Stimulated activated CD8-positive, alpha-beta memory T cell treated with anti-CD3 and anti-CD28 coated beads, Interleukin-12 subunit alpha, Interleukin-12 subunit beta, amount 100 ng/mL, for 24 hours (primary cell): ENCODE data around the gene RPS26.
"Not testable (repeated sequence)": the region's sequence is repeated elsewhere in the genome, so short reads cannot be mapped to it uniquely, and the experiment has no call there.

Experiments
- DNase-seq: peaks from one replicate; pipeline ENCODE4 v3.0.0-alpha.2; 2020; ENCODE audit errors: extremely low read depth

Gene RPS26

DNA sequence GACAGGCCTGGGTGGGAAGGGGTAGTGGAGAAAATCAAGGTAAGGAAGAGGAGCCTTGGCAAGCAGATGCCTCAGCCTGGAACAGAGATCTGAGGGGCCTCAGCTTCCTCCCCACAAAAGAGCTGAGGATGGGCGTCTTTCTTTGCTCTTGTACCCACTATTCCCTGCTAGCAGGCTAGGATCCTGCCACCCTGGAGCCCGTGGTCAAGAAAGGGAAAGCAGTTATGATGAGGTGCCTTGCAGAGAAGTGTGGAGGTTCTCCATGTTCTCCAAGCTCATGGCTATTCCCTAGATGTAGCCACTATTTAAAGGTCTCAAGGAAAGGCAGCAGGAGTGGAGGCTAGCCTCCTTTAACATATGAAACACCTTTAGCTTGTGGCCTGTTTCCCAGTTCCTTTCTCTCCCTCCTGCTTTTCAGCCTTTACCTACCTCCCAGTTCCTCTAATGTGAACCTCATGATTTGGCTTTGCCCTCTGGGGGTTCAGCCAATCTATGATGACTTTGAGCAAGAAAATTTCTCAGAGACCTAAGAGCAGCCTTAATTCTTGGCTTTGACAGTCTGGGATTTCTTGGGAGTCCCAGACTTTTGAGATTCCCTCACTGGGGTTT, 19.7 kb upstream of the RPS26 start:
- DNase-seq: no peak

DNA sequence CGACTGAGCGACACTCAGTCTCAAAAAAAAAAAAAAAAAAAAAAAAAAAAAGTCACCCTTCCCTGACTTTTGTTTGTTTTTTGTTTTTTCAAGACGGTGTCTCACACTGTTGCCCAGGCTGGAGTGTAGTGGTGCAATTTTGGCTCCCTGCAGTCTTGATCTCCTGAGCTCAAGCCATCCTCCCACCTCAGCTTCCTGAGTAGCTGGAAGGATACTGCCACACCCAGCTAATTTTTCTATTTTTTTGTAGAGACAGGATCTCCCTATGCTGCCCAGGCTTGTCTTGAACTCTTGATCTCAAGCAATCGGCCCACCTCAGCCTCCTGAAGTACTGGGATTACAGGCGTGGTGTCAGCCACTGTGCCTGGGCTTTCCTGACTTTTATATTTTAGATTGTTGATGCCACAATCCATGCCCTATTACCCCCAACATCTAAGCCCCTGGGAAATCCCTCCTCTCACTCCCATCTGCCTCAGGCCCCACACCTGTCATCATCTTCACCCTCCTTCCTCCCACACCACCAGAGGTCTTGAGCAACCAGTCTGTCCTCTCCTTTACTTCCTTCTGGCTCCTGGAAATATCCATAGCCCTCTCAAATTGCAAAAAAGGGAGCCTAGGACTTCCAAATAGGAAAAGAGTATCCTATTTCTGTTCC, 13.1 kb upstream of the RPS26 start:
- DNase-seq: no peak

DNA sequence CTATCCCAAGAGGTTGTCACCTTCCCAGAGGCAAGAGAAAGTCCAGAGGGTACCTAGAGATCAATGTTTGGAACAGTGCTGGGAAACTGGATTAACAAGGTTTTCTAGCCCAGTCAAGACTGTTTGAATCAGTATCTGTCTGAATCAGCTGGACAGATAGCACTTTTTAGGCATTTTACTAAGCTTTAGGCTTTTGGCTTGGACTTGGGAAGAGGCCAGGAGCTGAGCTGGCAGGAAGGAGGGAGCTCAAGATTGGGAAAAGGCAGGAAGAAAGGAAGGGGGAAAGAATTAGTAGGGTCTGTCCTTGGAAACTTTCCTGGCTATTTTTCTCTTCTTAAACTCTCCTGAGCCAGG, 12.6 kb upstream of the RPS26 start:
- no peak for DNase-seq

DNA sequence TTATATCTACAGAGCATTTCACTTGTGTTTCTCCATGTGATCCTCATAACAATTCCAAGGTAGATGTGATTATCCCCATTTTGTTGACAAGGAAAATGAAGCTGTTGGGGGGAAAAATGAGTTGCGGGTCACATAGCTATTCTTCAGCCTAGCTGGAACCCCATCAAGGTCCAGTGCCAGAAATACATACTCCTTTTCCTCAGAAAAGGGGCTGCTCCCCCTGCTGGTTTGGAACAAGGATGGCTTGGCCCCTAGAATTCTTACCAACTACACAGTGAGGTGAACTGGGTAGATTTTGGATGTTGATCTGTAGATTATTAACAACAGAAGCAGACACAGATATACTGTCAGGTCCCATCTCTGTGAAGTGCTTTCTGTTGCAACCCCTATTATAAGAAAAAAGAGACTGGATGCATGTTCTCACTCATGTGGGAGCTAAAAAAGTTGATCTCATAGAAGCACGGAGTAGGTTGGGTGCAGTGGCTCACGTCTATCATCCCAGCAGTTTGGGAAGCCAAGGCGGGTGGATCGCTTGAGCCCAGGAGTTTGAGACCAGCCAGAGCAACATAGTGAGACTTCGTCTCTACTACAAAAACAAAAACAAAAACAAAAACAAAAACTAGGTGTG, 11.9 kb upstream of the RPS26 start:
- DNase-seq: no peak

DNA sequence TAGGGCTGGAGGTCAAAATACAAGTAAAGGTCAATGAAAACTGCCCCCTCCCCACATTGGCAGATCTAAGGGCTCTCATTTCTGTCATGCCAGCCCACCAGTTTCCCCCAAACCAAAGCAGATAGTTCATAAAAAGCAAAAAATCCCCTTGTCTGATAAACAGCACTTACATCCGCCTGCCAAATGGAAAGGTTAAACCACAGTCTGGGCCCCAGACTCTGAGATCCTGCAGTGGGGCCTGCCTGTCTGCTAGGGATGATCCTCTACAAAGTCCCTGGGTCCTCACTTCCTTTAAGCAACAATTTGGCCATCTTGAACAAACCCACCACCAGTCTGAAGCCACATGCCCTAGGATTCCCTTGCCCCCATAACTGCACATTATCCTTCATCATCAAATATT, 9.7 kb upstream of the RPS26 start:
- DNase-seq: no peak

DNA sequence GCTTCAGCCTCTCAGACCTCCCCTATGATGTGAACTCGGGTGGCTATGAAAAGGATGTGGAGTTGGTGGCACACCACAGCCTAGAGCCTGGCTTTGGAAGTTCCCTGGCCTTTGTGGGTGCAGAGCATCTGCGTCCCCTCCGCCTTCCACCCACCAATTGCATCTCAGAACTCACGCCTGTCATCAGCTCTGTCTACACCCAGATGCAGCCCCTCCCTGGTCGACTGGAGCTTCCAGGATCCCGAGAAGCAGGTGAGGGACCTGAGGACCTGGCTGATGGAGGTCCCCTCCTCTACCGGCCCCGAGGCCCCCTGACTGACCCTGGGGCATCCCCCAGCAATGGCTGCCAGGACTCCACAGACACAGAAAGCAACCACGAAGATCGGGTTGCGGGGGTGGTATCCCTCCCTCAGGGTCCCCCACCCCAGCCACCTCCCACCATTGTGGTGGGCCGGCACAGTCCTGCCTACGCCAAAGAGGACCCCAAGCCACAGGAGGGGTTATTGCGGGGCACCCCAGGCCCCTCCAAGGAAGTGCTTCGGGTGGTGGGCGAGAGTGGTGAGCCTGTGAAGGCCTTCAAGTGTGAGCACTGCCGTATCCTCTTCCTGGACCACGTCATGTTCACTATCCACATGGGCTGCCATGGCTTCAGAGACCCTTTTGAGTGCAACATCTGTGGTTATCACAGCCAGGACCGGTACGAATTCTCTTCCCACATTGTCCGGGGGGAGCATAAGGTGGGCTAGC, 7.0 kb upstream of the RPS26 start:
- DNase-seq: peak; percentile 19

DNA sequence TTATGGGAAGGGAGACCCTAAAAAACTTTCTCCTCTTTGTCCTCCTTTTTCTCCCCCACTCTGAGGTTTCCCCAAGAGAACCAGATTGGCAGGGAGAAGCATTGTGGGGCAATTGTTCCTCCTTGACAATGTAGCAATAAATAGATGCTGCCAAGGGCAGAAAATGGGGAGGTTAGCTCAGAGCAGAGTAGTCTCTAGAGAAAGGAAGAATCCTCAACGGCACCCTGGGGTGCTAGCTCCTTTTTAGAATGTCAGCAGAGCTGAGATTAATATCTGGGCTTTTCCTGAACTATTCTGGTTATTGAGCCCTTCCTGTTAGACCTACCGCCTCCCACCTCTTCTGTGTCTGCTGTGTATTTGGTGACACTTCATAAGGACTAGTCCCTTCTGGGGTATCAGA, 4.6 kb upstream of the RPS26 start:
- no peak for DNase-seq

DNA sequence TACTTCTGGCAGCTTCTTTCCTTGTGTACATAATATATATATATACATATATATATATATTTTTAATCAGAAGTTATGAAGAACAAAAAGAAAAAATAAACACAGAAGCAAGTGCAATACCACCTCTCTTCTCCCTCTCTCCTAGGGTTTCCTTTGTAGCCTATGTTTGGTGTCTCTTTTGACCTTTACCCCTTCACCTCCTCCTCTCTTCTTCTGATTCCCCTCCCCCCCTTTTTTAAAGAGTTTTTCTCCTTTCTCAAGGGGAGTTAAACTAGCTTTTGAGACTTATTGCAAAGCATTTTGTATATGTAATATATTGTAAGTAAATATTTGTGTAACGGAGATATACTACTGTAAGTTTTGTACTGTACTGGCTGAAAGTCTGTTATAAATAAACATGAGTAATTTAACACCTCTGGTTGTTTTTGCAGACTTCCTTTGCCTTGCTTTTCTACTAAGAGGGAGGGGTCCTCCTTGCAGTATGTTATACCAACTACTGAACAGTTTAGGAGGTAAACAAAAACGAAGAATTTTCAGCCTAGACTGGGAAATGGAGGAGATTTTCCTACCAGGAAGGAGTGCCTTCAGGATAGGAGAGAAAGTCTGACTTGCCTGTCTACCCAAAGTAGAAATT, 3.6 kb upstream of the RPS26 start:
- no peak for DNase-seq

DNA sequence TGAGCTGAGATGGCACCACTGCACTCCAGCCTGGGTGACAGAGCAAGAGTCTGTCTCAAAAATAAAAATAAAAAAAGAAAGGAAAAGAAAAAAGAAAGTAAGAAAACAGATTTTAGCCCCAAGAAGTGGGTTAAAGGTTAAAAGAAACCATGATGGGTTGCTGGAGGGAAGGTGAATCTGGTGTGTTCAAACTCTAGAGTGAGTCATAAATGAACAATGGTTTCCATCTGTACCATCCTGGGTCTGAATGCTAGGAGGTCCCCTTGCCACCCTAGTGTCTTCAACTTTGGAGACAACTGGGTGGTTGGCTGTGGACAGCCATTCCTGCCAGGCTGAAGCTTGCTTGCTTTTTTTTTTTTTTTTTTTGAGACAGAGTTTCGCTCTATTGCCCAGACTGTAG, 1.6 kb upstream of the RPS26 start:
- DNase-seq: no peak

DNA sequence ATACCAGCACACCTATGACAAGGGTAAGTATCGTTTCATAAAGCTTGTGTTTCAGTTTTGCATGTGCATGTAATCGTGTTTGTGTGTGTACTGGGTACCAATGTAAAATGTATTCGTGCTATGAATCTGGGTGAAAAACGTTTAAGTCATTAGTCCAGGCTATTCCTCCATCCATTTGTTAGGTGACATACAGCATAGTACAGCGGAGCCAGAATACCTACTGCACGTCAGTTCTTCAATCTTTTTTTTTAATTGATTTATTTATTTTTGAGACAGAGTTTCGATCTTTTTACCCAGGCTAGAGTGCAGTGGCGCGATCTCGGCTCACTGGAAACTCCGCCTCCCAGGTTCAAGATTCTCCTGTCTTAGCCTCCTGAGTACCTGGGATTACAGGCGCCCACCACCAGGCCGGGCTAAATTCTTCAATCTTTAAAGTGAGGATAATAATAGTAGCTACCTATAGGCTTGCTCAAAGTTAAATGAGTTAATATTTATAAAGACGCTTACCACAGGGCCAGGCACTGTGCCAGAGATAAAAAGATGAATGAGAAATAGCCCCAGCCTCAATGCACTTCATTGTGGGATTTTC, 661 bp upstream of the RPS26 start:
- DNase-seq: no peak

DNA sequence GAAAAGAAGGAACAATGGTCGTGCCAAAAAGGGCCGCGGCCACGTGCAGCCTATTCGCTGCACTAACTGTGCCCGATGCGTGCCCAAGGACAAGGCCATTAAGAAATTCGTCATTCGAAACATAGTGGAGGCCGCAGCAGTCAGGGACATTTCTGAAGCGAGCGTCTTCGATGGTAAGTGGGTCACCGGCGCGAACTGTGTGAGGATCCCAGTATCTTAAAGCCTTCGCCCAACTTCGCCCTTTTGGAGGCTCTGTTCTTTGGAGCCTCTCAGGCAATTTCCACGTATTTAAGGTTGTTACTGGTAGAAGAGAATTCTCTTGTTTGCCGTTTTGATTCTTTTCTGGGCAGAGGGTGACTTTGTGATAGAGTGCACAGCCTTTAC, 704 bp downstream of the RPS26 start:
- DNase-seq: not testable (repeated sequence)

DNA sequence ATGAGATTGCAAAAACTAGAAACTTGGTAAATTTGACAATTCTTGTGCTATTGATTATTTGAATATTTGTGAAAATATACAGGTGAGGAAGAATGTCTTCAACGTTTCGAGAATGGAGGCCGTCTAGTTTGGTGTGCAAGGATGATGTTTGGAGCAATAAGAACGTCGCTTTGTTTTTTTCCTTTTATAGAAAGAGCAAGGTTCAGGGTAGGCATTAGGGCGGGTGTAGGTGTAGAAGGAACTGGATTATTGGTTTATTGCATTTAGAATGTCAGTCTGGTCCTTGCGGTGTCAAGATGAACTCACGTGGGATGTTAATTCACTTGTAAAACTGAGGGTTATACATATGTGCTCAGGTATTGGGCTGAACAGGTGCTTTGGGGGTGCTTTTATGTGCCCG, 1.1 kb downstream of the RPS26 start:
- DNase-seq: no peak

DNA sequence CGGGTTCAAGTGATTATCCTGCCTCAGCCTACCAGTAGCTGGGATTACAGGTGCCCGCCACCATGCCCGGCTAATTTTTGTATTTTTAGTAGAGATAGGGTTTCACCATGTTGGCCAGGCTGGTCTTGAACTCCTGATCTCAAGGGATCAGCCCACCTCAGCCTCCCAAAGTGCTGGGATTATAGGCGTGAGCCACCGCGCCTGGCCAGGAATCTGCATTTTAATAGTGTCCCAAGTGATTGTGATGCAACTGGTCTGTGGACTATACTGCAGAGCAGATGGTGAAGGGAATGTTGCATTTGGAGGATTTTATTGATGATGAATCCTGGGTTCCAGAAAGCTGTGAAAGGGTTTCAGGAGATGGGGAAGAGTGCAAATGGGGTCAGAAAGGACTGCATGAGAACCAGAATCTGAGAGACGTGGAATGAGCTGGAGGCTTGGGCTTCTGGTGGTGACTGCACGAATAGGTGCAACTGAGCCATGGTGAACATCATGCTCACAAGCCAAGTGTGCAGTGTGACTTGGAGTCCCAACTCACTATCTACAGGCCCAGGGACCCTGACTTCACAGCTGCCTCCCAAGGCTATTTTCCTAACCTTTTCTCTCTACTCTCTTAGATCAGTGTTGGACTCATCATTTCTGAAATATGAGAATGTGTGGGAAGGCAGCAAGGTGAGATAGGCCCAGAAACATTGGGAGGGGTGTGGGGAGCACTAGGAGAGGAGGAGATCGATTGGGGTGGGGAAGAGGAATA, 4.5 kb downstream of the RPS26 start:
- DNase-seq: no peak

DNA sequence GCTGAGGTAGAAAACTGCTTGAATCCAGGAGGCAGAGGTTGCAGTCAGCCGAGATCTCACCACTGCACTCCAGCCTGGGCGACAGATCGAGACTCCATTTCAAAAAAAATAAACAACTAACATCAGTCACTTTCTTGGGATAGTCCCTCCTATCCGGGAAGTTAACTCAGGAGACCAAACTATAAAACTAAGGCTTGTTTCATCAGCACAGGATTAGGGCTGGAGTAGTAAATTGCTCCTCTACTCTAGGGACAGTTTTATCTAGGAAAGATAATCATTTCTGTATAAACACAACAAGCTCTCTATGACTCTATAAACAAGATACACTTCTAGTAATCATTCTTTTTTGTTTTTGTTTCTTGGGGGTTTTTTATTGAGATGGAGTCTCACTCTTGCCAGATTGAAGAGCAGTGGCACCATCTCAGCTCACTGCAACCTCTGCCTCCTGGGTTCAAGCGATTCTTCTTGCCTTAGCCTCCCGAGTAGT, 11.7 kb downstream of the RPS26 start:
- no peak for DNase-seq

DNA sequence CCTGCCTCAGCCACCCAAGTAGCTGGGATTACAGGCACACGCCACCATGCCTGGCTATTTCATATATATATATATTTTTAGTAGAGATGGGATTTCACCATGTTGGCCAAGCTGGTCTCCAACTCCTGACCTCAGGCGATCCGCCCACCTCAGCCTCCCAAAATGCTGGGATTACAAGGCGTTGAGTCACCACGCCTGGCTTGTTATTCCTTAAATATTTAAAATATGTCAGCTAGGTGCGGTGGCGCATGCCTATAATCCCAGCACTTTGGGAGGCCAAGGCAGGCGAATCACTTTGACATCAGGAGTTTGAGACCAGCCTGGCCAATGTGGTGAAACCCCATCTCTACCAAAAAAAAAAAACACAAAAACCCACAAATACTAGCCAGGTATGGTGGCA, 18.2 kb downstream of the RPS26 start:
- DNase-seq: not testable (repeated sequence)

DNA sequence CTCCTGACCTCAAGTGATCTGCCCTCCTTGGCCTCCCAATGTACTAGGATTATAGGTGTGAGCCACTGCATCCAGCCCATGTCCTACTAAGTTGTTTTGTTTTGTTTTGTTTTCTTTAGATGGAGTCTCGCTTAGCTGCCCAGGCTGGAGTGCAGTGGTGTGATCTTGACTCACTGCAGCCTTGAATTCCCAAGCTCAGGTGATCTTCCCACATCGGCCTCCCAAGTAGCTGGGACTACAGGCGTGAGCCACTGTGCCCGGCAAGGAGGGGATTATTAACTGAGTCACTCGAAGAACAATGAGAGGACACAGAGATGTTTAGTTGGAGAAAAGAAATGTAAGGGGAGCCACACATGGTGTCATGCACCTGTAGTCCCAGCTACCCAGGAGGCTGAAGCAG, 20.3 kb downstream of the RPS26 start:
- DNase-seq: no peak

DNA sequence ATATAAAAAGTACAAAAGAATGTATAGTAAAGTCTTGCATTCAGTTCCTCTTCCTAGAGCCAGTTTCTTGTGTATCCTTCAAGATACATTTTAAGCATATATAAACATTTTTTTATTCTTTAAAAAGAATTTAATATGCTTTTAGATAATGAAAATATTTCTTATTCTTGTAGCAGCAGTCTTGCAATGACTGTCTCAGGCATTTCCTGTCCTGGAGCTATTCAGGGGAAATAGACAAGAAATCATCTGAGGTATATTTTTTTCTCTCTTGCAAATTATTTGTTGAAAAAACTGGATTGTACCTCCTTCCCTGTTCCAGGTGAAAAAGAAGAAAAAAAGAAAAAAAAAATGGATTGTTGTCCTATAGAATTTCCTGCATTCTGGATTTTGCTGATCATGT, 21.3 kb downstream of the RPS26 start:
- DNase-seq: no peak

DNA sequence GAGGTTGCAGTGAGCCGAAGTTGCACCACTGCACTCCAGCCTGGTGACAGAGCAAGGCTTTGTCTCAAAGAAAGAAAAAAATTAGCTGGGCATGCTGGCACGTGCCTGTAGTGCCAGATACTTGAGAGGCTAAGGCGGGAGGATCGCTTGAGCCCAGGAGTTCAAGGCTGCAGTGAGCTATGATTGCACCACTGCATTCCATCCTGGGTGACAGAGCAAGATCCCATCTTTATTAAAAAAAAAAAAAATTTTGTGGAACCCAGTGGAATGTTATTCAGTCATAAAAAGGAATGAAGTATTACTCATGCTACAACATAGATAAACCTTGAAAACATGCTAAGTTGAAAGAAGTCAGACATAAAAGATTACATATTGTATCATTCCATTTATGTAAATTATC, 29.9 kb downstream of the RPS26 start:
- DNase-seq: no peak

DNA sequence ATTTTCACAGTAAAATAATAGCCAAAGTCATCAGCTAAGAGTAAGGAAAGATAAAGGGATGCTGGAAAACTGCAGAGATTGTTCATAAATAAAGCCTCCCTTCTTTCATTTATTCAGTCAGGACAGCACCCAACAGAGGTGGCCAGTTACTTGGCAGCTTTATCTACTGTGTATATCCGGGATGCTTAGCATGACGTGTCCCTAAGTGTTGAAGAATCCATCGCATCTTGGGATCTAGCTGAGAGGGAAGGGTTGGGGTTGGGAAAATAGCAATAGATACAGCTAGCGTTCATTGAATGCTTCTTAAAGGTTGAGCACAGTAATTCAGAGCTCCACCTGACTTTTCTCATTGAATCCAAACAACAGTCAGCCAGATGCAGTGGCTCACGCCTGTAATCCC, 32.7 kb downstream of the RPS26 start:
- no peak for DNase-seq

DNA sequence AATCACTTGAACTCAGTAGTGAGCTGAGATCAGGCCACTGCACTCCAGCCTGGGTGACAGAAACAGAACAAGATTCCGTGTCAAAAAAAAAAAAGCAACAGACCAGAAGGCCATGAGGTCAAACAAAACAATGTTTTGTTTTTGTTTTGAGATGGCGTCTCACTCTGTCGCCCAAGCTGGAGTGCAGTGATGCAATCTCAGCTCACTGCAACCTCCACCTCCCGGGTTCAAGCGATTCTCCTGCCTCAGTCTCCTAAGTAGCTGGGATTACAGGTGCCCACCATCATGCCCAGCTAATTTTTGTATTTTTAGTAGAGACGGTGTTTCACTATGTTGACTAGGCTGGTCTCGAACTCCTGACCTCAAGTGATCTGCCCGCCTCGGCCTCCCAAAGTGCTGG, 36.2 kb downstream of the RPS26 start:
- DNase-seq: not testable (repeated sequence)

DNA sequence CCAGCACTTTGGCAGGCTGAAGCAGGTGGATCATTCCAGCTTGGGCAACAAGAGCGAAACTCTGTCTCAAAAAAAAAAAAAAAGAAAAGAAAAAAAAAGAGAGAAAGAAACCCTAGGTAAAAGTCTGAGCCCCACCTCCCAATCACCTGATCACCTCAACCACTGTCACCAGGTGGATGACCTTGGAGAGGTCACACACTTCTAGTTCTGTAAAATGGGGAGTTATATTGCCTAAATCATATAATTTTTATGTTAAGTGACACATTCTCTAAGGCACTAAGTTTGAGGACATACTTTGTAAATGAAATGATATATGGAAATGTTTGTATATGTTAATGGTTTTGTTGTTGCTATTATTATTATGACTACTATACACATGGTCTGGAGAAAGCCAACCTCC, 36.7 kb downstream of the RPS26 start:
- DNase-seq: no peak
